ENCODE data around the gene TTC39B. TPM values are rescaled to one million over a fixed set of nuclear protein-coding genes. Genes with fewer than 3 reads are reported as not detected.

The TTC39B gene
- total RNA-seq, 1 donor from 2014 or later, result 4.1 TPM

GRCh38 chr9:15248081-15248480, 58.9 kb downstream of the TTC39B start:
- Histone ChIP-seq H4K20me1 (ENCODE audit: low read depth) (no peaks in the 10 kb centered on the region), H3K36me3 (no peaks in the 10 kb centered on the region), H3K27ac (no peak overlapping the region), H3K79me2 (ENCODE audit: low read depth) (no peaks in the 10 kb centered on the region), H3K4me3 (no peak overlapping the region), H3F3A (ENCODE audit: low read depth) (peaks cover 22% of the 10 kb centered on the region), H3K9ac (no peak overlapping the region), H3K4me2 (no peak overlapping the region), H2AFZ (replicated peaks) (no peak overlapping the region), H3K9me3 (ENCODE audit: low read depth) (no peaks in the 10 kb centered on the region), H3K4me1 (peaks cover 22% of the 10 kb centered on the region), H3K27me3 (no peaks in the 10 kb centered on the region)
- H3K27me3 Mint-ChIP-seq (ENCODE audit: insufficient read depth, low read depth), result peaks cover 3% of the 10 kb centered on the region
- peaks cover 13% of the 10 kb centered on the region for H3K4me1 Mint-ChIP-seq
- H3K9me3 Mint-ChIP-seq, result no peaks in the 10 kb centered on the region
- no peaks in the 10 kb centered on the region for H3K36me3 Mint-ChIP-seq
- H3K4me3 Mint-ChIP-seq, result no peak overlapping the region
- no peak overlapping the region for H3K27ac Mint-ChIP-seq
- DNase-seq (ENCODE audit: low spot score), result no peak
- TF ChIP-seq, protein P1, sequence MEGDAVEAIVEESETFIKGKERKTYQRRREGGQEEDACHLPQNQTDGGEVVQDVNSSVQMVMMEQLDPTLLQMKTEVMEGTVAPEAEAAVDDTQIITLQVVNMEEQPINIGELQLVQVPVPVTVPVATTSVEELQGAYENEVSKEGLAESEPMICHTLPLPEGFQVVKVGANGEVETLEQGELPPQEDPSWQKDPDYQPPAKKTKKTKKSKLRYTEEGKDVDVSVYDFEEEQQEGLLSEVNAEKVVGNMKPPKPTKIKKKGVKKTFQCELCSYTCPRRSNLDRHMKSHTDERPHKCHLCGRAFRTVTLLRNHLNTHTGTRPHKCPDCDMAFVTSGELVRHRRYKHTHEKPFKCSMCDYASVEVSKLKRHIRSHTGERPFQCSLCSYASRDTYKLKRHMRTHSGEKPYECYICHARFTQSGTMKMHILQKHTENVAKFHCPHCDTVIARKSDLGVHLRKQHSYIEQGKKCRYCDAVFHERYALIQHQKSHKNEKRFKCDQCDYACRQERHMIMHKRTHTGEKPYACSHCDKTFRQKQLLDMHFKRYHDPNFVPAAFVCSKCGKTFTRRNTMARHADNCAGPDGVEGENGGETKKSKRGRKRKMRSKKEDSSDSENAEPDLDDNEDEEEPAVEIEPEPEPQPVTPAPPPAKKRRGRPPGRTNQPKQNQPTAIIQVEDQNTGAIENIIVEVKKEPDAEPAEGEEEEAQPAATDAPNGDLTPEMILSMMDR (IDR thresholded peaks at IDR 0.05), result no peak
- TF ChIP-seq EZH2 (IDR thresholded peaks at IDR 0.05) (no peak), EZH2phosphoT487 (IDR thresholded peaks at IDR 0.05) (no peak)

- no peaks in the 10 kb centered on the region for H3K9me3 ChIP-seq (ENCODE audit: low read depth)
- Mint-ChIP-seq H3K36me3 (no peaks in the 10 kb centered on the region), H3K27me3 (ENCODE audit: insufficient read depth, low read depth) (peaks cover 5% of the 10 kb centered on the region), H3K4me3 (no peak overlapping the region), H3K27ac (no peak overlapping the region), H3K4me1 (peaks cover 13% of the 10 kb centered on the region), H3K9me3 (no peaks in the 10 kb centered on the region)
- H3K36me3 ChIP-seq, result no peaks in the 10 kb centered on the region
- no peak overlapping the region for H2AFZ ChIP-seq (replicated peaks)
- H3K27ac ChIP-seq, result no peak overlapping the region
- no peak overlapping the region for H3K9ac ChIP-seq
- H3K4me3 ChIP-seq, result no peak overlapping the region
- H3K4me1 ChIP-seq, result peaks cover 22% of the 10 kb centered on the region
- H3F3A ChIP-seq (ENCODE audit: low read depth), result peaks cover 22% of the 10 kb centered on the region
- TF ChIP-seq EZH2phosphoT487 (IDR thresholded peaks at IDR 0.05) (no peak), EZH2 (IDR thresholded peaks at IDR 0.05) (no peak)
- TF ChIP-seq, protein P1 (IDR thresholded peaks at IDR 0.05), result no peak
- no peaks in the 10 kb centered on the region for H3K27me3 ChIP-seq
- H3K4me2 ChIP-seq, result no peak overlapping the region
- no peaks in the 10 kb centered on the region for H3K79me2 ChIP-seq (ENCODE audit: low read depth)
- H4K20me1 ChIP-seq (ENCODE audit: low read depth), result no peaks in the 10 kb centered on the region
- no peak for DNase-seq (ENCODE audit: low spot score)
Observed at GRCh38 chr9:15246708-15247107, 60.3 kb downstream of the TTC39B start.

DNA sequence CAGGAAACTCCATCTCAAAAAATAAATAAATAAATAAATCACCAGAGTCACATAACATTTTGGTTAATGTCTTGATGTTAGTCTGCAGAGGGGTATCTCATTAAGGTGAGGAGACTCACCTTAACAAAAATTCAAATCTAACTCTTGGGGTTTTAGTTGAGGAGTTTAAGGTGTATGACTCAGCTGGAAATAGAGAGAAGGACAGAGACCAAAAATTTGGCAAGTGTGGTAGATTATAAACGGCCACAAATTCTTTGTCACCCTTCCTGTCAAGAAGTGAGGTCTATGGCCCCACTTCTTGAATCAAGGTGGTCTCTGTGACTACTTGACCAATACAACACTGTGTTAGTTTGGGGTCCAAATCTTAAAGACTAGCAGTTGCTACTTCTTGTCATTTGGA, 60.8 kb downstream of the TTC39B start:
- Mint-ChIP-seq H3K4me3 (no peak overlapping the region), H3K27ac (no peak overlapping the region)

More for the DNA sequence above, 60.8 kb downstream of the TTC39B start:
- Mint-ChIP-seq H3K4me1 (peaks cover 13% of the 10 kb centered on the region), H3K27me3 (ENCODE audit: insufficient read depth, low read depth) (peaks cover 5% of the 10 kb centered on the region), H3K9me3 (no peaks in the 10 kb centered on the region), H3K36me3 (no peaks in the 10 kb centered on the region)
- Histone ChIP-seq H3K36me3 (no peaks in the 10 kb centered on the region), H3F3A (ENCODE audit: low read depth) (peaks cover 22% of the 10 kb centered on the region), H3K4me1 (peaks cover 22% of the 10 kb centered on the region), H2AFZ (replicated peaks) (no peak overlapping the region), H3K4me3 (no peak overlapping the region), H3K27ac (no peak overlapping the region), H3K9me3 (ENCODE audit: low read depth) (no peaks in the 10 kb centered on the region), H3K9ac (no peak overlapping the region), H3K79me2 (ENCODE audit: low read depth) (no peaks in the 10 kb centered on the region), H3K27me3 (no peaks in the 10 kb centered on the region), H3K4me2 (no peak overlapping the region), H4K20me1 (ENCODE audit: low read depth) (no peaks in the 10 kb centered on the region)
- TF ChIP-seq EZH2phosphoT487 (IDR thresholded peaks at IDR 0.05) (no peak), EZH2 (IDR thresholded peaks at IDR 0.05) (no peak)
- TF ChIP-seq, protein P1 (IDR thresholded peaks at IDR 0.05), result no peak
- no peak for DNase-seq (ENCODE audit: low spot score)

All from neural progenitor cell (in vitro differentiated cells).